NK-92 (cell line): ENCODE measurements around the gene ARID3A.

Source experiments
- DNase-seq: peaks from one replicate; lab custom pipeline; 2025; ENCODE audit not compliant: unreplicated experiment; lab: John Stamatoyannopoulos, UW

ARID3A gene

GRCh38 chr19:1001538-1002166 is 75.8 kb downstream of the ARID3A start:
- no peak for DNase-seq

- no peak for DNase-seq
Observed at GRCh38 chr19:1002600-1002999, 76.8 kb downstream of the ARID3A start.

GRCh38 chr19:1003283-1003682 is 77.4 kb downstream of the ARID3A start:
- DNase-seq = no peak

- DNase-seq = no peak
Observed at GRCh38 chr19:1004204-1004802, 78.5 kb downstream of the ARID3A start.

GRCh38 chr19:1004803-1005664 is 79.2 kb downstream of the ARID3A start:
- DNase-seq = no peak

GRCh38 chr19:1006711-1007398 is 81.0 kb downstream of the ARID3A start:
- DNase-seq = no peak

- no peak for DNase-seq
Observed at GRCh38 chr19:1007399-1008251, 81.8 kb downstream of the ARID3A start.

- DNase-seq = no peak
Observed at GRCh38 chr19:1008268-1009040, 82.6 kb downstream of the ARID3A start.

GRCh38 chr19:1009041-1009980 is 83.5 kb downstream of the ARID3A start:
- DNase-seq = no peak

GRCh38 chr19:1009981-1010538 is 84.2 kb downstream of the ARID3A start:
- DNase-seq = no peak

GRCh38 chr19:1010586-1011510 is 85.0 kb downstream of the ARID3A start:
- no peak for DNase-seq

GRCh38 chr19:1011831-1012333 is 86.0 kb downstream of the ARID3A start:
- DNase-seq = no peak

GRCh38 chr19:1012334-1012733 is 86.5 kb downstream of the ARID3A start:
- DNase-seq = no peak

- no peak for DNase-seq
Observed at GRCh38 chr19:1013218-1013617, 87.4 kb downstream of the ARID3A start.

- DNase-seq = no peak
Observed at GRCh38 chr19:1014161-1015060, 88.6 kb downstream of the ARID3A start.
